ENCODE results near the gene CIAO1. TPM values are rescaled to one million over a fixed set of nuclear protein-coding genes. Genes with fewer than 3 reads are reported as not detected.
"Not testable (repeated sequence)": the region's sequence is repeated elsewhere in the genome, so short reads cannot be mapped to it uniquely, and the experiment has no call there.

CIAO1 gene
- total RNA-seq, 2 donors from 2014 or later: 70.8 to 72.6 TPM

DNA sequence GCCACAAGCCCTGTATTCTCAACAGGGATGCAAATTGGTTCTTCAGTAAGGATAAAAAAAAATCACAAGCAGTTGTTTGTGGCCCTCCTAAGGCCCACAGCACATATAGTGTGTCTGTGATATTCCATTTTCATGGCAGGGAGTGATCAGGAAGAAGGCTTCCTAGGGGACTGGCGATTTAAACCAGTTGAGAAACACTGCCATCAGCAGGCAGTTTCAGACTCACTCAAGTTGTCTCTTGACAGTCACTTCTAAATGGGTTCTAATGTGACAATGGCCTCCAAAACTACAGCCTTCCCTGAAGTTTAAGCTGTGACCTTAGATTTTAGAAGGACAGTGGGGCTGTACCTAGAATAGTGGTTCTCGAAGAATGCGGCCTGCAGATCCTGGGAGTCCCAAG lies 6.0 kb downstream of the CIAO1 start:
- DNase-seq: no peak
- Mint-ChIP-seq H3K36me3 (ENCODE audit: insufficient read depth in 2 of 2) (peaks cover 10 to 22% of the 10 kb centered on the region in 2 donors), H3K27ac (no peak overlapping the region), H3K27me3 (ENCODE audit: low read depth) (no peaks in the 10 kb centered on the region), H3K4me3 (no peak overlapping the region), H3K4me1 (ENCODE audit: low read depth) (peaks cover 32% of the 10 kb centered on the region), H3K9me3 (no peaks in the 10 kb centered on the region)
- no peak for ATAC-seq (replicated peaks in 1 of 2)

DNA sequence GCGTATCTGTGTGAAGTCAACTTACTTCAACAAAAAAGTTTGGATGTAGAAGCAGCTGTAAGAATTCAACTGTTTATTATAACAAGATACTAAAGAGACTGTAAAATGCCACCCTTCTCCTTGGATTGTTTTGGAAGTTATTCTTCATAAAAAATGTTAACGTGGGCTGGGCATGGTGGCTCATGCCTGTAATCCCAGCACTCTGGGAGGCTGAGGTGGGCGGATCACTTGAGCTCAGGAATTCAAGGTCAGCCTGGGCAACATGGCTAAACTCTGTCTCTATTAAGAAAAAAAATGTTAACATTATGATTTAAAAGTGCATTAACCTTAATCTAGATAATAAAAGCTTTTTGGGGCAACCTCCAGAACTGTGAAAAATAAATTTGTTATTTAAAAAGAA lies 7.7 kb downstream of the CIAO1 start:
- Mint-ChIP-seq H3K9me3 (no peaks in the 10 kb centered on the region), H3K27me3 (ENCODE audit: low read depth) (no peaks in the 10 kb centered on the region), H3K4me1 (ENCODE audit: low read depth) (peaks cover 14% of the 10 kb centered on the region), H3K36me3 (ENCODE audit: insufficient read depth in 2 of 2) (peaks cover 13 to 15% of the 10 kb centered on the region in 2 donors), H3K4me3 (no peak overlapping the region), H3K27ac (no peak overlapping the region)
- ATAC-seq (replicated peaks in 1 of 2) (no peak), DNase-seq (no peak)

DNA sequence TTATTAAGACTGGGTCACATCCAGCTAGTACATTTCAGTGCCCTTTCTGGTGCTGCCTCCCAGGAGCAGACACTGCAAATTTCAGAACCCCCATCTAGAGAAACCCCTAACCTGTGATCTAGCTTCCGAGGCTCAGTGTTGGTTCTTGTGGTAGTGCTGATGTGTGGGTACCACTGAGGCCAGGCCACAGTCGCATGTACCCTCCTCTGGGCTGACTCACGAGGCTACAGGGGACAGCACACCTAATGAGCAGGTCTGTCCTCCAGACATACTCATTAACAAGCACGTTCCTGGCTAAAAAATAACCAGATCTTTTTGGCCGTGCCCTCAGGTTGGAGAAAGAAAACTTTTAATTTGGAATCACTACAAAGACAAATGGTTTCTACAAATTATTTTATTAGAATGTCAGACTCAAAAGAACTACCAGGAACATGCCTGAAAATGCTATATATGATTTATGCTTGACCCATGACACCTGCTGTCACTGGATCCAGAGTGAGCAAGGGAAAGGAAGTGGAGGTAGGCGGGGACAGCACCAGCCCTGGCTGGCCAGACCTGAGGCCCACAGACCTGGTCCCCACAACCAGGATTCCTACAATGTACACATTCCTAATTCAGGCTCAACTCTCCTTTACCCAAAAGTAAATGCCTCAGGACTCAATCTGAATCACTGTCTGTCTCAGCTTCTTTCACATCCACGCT lies 8.5 kb downstream of the CIAO1 start:
- no peaks in the 10 kb centered on the region for H3K27me3 Mint-ChIP-seq (ENCODE audit: low read depth)
- H3K4me3 Mint-ChIP-seq: no peak overlapping the region
- H3K9me3 Mint-ChIP-seq: no peaks in the 10 kb centered on the region
- H3K4me1 Mint-ChIP-seq (ENCODE audit: low read depth): peaks cover 13% of the 10 kb centered on the region
- DNase-seq: no peak
- H3K36me3 Mint-ChIP-seq (ENCODE audit: insufficient read depth in 2 of 2): peaks cover 15 to 18% of the 10 kb centered on the region in 2 donors
- ATAC-seq (replicated peaks in 1 of 2): no peak
- H3K27ac Mint-ChIP-seq: peak overlapping the region; percentile 55

DNA sequence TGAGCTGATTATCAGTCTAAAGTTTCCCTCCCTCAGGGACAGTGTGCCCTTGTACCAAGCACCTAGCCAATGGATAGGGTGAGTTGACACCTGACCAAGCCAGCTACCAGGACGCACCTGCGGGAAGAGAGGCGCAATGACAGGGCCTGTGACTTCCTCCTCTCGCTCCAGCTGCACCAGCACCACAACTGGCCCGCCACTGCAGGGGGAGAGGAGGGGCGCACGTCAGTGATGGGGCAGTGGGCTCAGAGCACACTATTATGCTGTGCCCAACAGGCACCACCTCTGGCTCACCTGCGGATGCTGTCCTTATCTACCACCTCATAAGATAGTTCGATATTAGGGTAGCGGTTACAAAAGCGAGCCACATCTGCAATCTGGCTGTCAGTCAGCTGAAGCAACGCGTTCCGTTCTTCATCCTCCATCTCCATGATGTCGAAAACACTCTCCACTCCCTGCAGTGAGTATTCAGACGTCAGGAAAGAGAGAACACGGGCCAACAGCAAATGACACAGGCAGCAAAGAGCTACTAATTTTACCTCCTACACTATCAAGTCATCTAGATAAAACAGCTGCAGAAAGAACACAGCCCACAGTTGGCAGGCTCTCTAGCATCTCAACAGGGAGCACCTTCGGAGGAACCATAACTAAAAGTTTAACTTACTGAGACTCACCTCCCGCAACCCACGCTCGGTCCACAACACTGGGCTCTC lies 10.9 kb downstream of the CIAO1 start:
- ATAC-seq (replicated peaks in 1 of 2) (no peak), DNase-seq (no peak)
- Mint-ChIP-seq H3K27ac (no peak overlapping the region), H3K9me3 (no peaks in the 10 kb centered on the region), H3K4me1 (ENCODE audit: low read depth) (peaks cover 13% of the 10 kb centered on the region), H3K36me3 (ENCODE audit: insufficient read depth in 2 of 2) (peaks cover 15 to 25% of the 10 kb centered on the region in 2 donors), H3K4me3 (no peak overlapping the region), H3K27me3 (ENCODE audit: low read depth) (no peaks in the 10 kb centered on the region)

DNA sequence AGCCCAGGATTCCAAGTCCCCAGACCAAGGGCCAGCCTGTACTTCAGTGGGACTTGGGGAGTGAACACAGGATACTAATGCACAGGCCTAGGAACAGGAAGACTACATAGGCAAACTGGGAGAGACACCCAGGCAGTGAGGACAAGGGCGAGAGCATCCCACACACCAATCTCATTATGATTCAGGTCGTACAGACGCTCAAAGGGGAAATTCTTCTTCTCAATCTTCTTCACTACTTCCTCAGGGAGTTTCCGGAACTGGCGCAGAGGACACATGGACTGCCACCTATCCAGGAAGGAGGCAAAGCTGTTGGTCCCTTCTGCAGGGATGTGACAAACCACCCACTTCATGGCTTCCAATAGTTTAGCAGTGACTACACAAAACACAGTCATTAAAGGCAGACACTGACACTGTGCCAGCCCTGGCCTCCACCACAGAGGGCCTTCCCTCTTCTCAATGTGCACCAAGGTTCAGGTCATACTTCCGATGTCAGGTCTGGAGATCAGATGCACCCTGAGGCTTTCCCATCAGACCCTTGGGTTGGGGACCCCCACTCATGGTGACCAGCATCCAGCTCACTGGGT lies 21.3 kb downstream of the CIAO1 start:
- ATAC-seq (replicated peaks in 1 of 2) (peak; percentile 25 to 35), DNase-seq (no peak)
- Mint-ChIP-seq H3K4me1 (ENCODE audit: low read depth) (peaks cover 14% of the 10 kb centered on the region), H3K9me3 (no peaks in the 10 kb centered on the region), H3K4me3 (no peak overlapping the region), H3K36me3 (ENCODE audit: insufficient read depth in 2 of 2) (peaks cover 22 to 51% of the 10 kb centered on the region in 2 donors), H3K27ac (peak overlapping the region; percentile 21), H3K27me3 (ENCODE audit: low read depth) (no peaks in the 10 kb centered on the region)

DNA sequence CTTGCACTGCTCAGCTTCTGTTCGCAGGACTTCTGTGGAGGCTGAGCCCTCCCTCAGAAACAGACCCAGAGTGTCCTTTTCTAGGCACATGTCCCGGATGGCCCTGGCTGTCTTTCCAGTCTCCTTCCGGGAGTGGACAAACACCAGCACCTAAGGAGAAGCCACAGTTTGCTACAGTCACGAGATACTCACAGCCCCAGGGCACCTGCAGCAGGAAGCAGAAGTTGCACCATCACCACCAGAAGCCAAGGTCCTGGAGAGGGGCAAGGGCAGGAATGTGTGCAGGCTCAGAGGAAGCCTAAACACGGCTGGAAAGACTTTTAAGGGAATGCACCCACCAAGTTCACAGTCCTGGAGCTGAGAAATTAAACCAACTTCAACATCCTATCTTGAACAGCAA lies 25.7 kb downstream of the CIAO1 start:
- ATAC-seq (replicated peaks in 1 of 2) (no peak), DNase-seq (no peak)
- Mint-ChIP-seq H3K36me3 (ENCODE audit: insufficient read depth in 2 of 2) (peaks cover 27 to 57% of the 10 kb centered on the region in 2 donors), H3K4me1 (ENCODE audit: low read depth) (peaks cover 14% of the 10 kb centered on the region), H3K27ac (no peak overlapping the region), H3K4me3 (no peak overlapping the region), H3K27me3 (ENCODE audit: low read depth) (no peaks in the 10 kb centered on the region), H3K9me3 (no peaks in the 10 kb centered on the region)

DNA sequence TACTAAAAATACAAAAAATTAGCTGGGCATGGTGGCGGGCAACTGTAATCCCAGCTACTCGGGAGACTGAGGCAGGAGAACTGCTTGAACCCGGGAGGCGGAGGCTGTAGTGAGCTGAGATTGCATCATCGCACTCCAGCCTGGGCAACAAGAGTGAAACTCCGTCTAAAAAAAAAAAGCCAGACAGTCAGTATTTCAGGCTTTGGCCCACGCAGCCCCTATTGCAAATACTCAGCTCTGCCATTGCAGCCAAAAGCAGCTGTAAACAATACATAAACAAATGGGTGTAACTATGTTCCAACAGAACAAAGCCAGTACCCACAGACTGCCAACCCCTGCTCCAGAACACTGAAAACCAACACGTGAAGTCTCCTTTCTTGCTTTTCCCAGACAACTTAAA lies 28.2 kb downstream of the CIAO1 start:
- H3K4me3 Mint-ChIP-seq; DNase-seq; H3K27ac Mint-ChIP-seq; ATAC-seq (replicated peaks in 1 of 2); H3K27me3 Mint-ChIP-seq (ENCODE audit: low read depth); H3K4me1 Mint-ChIP-seq (ENCODE audit: low read depth); H3K9me3 Mint-ChIP-seq: not testable (repeated sequence)
- H3K36me3 Mint-ChIP-seq (ENCODE audit: insufficient read depth in 2 of 2): peaks cover 25 to 54% of the 10 kb centered on the region in 2 donors

DNA sequence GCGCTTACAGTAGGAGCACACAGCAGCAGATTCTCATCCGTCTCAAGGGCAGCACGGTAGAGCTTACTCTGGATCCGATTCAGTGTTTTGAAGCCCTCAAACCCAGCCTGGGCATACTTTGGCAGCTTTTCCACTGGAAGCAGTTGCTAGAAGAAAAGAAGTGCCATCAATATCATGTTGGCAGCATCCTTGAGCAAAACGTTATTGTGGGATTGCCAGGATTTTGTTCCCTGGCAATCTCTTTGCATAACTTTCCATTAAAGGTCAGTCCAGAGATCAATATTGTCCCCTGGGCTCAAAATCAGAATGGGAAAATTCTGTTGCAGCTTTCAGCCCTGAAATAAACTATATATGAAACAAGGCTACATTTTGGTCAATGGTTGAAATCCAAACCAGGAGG lies 30.9 kb downstream of the CIAO1 start:
- Mint-ChIP-seq H3K9me3 (no peaks in the 10 kb centered on the region), H3K27ac (no peak overlapping the region), H3K4me1 (ENCODE audit: low read depth) (peaks cover 11% of the 10 kb centered on the region), H3K4me3 (no peak overlapping the region), H3K36me3 (ENCODE audit: insufficient read depth in 2 of 2) (peaks cover 32 to 60% of the 10 kb centered on the region in 2 donors), H3K27me3 (ENCODE audit: low read depth) (no peaks in the 10 kb centered on the region)
- no peak for ATAC-seq (replicated peaks in 1 of 2)
- no peak for DNase-seq

DNA sequence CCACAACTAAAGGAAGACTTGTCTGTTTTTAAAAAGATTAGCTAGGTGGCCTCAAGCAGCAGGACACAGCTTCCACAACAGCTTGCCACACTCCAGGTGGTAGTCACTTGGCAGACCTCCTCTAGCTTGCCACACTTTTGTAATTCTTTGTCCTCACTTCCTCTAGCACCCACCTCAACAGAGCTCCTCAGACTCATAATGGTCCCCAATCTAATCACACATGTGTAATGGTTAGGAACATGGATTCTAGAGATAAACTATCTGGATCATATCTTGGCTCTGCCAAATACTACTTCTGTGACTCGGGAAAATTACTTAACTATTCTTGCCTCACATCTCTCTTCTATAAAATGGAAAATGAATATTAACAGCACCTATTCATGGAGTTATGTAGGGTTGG lies 35.8 kb downstream of the CIAO1 start:
- peaks cover 52% of the 10 kb centered on the region for H3K4me1 Mint-ChIP-seq (ENCODE audit: low read depth)
- peak overlapping the region in 1 of 2 donors; percentile 48 for H3K4me3 Mint-ChIP-seq

DNA sequence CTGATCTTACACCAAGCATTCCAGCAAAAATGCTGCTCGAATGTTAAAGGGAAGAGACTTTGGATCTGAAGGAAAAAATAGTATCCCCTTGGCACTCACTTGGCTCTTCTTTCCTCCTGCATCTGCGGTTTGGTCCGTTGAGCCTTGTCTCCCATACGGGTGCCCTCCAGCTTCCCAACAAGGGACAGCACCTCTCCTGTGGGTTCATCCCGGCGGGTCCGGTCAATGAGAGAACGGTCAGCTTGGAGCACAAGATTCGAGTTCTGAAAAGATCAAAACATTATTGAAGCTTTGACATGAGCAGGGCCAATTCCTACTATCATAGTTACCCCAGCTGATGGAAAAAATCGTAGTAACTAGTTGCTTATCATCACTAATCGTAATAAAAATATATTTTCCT lies 38.6 kb downstream of the CIAO1 start:
- Mint-ChIP-seq H3K27me3 (ENCODE audit: low read depth) (no peaks in the 10 kb centered on the region), H3K27ac (peak overlapping the region; percentile 98), H3K9me3 (no peaks in the 10 kb centered on the region), H3K4me3 (peak overlapping the region; percentile 97 to 100), H3K36me3 (ENCODE audit: insufficient read depth in 2 of 2) (peaks cover 26 to 42% of the 10 kb centered on the region in 2 donors), H3K4me1 (ENCODE audit: low read depth) (peaks cover 52% of the 10 kb centered on the region)
- no peak for ATAC-seq (replicated peaks in 1 of 2)
- DNase-seq: no peak

More for the DNA sequence above, 35.8 kb downstream of the CIAO1 start:
- ATAC-seq (replicated peaks in 1 of 2) (no peak), DNase-seq (no peak)
- H3K27ac Mint-ChIP-seq: peak overlapping the region; percentile 79
- no peaks in the 10 kb centered on the region for H3K27me3 Mint-ChIP-seq (ENCODE audit: low read depth)
- H3K9me3 Mint-ChIP-seq: no peaks in the 10 kb centered on the region
- peaks cover 35 to 60% of the 10 kb centered on the region in 2 donors for H3K36me3 Mint-ChIP-seq (ENCODE audit: insufficient read depth in 2 of 2)

DNA sequence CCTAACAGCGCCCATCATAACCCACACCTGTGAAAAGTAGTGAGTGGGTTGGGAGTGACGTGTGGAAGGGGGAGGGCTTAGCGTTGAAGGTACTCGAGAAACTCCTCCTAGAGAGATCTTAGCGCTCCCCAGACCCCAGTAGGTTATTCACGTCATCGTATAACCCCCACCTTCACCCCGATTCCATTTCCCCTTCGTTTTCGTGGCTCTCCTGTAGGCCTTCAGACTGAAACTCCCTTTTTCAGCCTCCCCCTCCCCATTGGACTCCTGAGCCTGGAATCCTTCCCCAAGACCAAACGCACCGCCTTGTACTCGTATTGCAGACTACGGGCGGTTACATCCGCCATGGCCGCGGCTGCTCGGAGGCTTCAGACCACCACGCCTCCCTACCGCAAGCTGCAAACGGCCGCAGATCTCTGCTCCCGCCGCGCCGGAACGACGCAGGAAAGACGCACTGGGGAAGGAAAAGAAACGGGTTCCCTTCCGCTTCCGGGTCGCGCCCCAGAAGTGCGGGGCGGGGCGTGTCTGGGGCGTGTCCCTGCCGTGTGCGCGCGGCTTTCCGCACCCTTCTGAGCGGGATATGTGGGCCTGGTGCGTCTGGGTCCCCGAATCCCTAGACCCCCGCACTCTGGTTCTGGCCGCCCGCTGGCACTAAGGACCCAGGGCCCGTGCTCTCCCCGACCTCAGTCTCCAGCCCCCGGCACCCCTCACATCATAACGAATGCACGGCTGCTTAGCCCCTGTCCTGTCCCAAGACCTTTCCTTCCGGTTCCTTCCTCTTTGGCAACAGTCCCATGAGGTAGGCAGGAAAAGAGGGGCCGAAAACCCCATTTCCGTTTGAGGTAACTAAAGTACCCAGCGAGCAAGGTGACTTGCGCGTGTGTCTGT lies 39.3 kb downstream of the CIAO1 start, which contains the start of gene SNRNP200:
Gene SNRNP200, minus strand, starts transcription at position 456 of the 888 bp plus-strand sequence. Its CDS starts 109 bp downstream, at position 347.
- Mint-ChIP-seq H3K27me3 (ENCODE audit: low read depth) (no peaks in the 10 kb centered on the region), H3K27ac (peak within 1 kb of the TSS; percentile 98), H3K9me3 (no peaks in the 10 kb centered on the region), H3K4me3 (peak within 1 kb of the TSS; percentile 97 to 100), H3K36me3 (ENCODE audit: insufficient read depth in 2 of 2) (peaks cover 26 to 35% of the 10 kb centered on the region in 2 donors), H3K4me1 (ENCODE audit: low read depth) (peaks cover 52% of the 10 kb centered on the region)
- ATAC-seq (replicated peaks in 1 of 2): peak; percentile 98 to 99
- peak; percentile 93 for DNase-seq

DNA sequence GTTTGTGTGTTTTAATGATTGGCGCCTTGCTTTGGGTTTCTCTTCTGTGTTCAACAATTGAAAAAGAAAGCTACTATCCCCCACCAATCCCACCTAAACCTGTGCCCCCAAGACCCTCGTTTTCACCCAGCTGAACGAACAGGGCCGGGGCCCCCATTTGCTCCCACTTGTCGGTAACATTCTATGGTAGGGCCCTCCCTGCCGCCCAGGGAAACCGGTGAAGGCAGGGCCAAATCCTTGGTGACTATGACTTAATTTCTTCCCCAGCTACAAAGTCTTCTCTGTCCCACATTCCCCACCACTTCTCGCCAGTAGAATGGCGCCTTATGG lies 39.9 kb downstream of the CIAO1 start:
- H3K9me3 Mint-ChIP-seq: no peaks in the 10 kb centered on the region
- H3K36me3 Mint-ChIP-seq (ENCODE audit: insufficient read depth in 2 of 2): peaks cover 24 to 34% of the 10 kb centered on the region in 2 donors
- H3K4me3 Mint-ChIP-seq: peak overlapping the region; percentile 97 to 100
- H3K4me1 Mint-ChIP-seq (ENCODE audit: low read depth): peaks cover 52% of the 10 kb centered on the region
- peak overlapping the region; percentile 98 for H3K27ac Mint-ChIP-seq
- no peak for ATAC-seq (replicated peaks in 1 of 2)
- no peak for DNase-seq
- H3K27me3 Mint-ChIP-seq (ENCODE audit: low read depth): no peaks in the 10 kb centered on the region

Measured in activated T-cell treated with anti-CD3 and anti-CD28 coated beads, Interleukin-2, amount 50 U/mL, for 72 hours (primary cell).